Prostate gland (tissue), 2 donors: Measurements from ENCODE around the gene ME3.

Source experiments
- POLR2A ChIP-seq: fragments of 450-650 bp; IDR thresholded peaks from one replicate; pipeline ENCODE4 v1.6.1; 2016; ENCODE audit warnings: antibody characterized with exemption, mild to moderate bottlenecking
- TF ChIP-seq, protein P1 (sequence below), 4 experiments: fragments of 200-600 bp in 2 of 4; fragments of 450-650 bp in 2 of 4; sonication (generic) in 2 of 4; IDR thresholded peaks; 1 replicate in 3 of 4; 2 replicates in 1 of 4; pipeline ENCODE4 v1.5.1; 2016 to 2019; ENCODE audit warnings: antibody characterized with exemption in 4 of 4, mild to moderate bottlenecking in 2 of 4, moderate library complexity in 2 of 4

- TF ChIP-seq, protein P1, sequence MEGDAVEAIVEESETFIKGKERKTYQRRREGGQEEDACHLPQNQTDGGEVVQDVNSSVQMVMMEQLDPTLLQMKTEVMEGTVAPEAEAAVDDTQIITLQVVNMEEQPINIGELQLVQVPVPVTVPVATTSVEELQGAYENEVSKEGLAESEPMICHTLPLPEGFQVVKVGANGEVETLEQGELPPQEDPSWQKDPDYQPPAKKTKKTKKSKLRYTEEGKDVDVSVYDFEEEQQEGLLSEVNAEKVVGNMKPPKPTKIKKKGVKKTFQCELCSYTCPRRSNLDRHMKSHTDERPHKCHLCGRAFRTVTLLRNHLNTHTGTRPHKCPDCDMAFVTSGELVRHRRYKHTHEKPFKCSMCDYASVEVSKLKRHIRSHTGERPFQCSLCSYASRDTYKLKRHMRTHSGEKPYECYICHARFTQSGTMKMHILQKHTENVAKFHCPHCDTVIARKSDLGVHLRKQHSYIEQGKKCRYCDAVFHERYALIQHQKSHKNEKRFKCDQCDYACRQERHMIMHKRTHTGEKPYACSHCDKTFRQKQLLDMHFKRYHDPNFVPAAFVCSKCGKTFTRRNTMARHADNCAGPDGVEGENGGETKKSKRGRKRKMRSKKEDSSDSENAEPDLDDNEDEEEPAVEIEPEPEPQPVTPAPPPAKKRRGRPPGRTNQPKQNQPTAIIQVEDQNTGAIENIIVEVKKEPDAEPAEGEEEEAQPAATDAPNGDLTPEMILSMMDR (IDR thresholded peaks at IDR 0.05): no peak
- TF ChIP-seq POLR2A: peak; percentile 43
These were observed 847 bp downstream of the ME3 start for GRCh38 chr11:86671531-86672006.
